Measurements from ENCODE around the gene TRIM37. TPM values are rescaled to one million over a fixed set of nuclear protein-coding genes. Genes with fewer than 3 reads are reported as not detected.

The TRIM37 gene
- total RNA-seq, 6 experiments from 2014 or later: 7.2 to 11.0 (median 9.0) TPM

- Histone ChIP-seq H3K9me3 (no peaks in the 10 kb centered on the region), H3K36me3 (no peaks in the 10 kb centered on the region), H3K4me3 (no peak overlapping the region), H3K4me1 (no peaks in the 10 kb centered on the region), H3K27ac (no peak overlapping the region), H3K27me3 (no peaks in the 10 kb centered on the region)
- ATAC-seq: no peak
- DNase-seq: no peak
- 74% methylated on average over 7 of the region's 7 CpGs for WGBS (ENCODE audit: insufficient coverage, low coverage, low lambda C conversion rate, missing lambda C conversion rate)
- intact Hi-C loops (cut with DNase I): no loop called here
- TF ChIP-seq POLR2A (IDR thresholded peaks at IDR 0.05) (no peak), CTCF (IDR thresholded peaks at IDR 0.05) (no peak)
These were observed 135.8 kb downstream of the TRIM37 start for GRCh38 chr17:58970609-58971450.

- H3K4me1 ChIP-seq: no peaks in the 10 kb centered on the region
- ATAC-seq: no peak
- no peak for DNase-seq
- no peak overlapping the region for H3K27ac ChIP-seq
- intact Hi-C loops (cut with DNase I): no loop called here
- no peaks in the 10 kb centered on the region for H3K36me3 ChIP-seq
- H3K27me3 ChIP-seq: no peaks in the 10 kb centered on the region
- WGBS (ENCODE audit: insufficient coverage, low coverage, low lambda C conversion rate, missing lambda C conversion rate): 100% methylated on average over 1 of the region's 4 CpGs
- H3K9me3 ChIP-seq: no peaks in the 10 kb centered on the region
- TF ChIP-seq POLR2A (IDR thresholded peaks at IDR 0.05) (no peak), CTCF (IDR thresholded peaks at IDR 0.05) (no peak)
- no peak overlapping the region for H3K4me3 ChIP-seq
These were observed 137.1 kb downstream of the TRIM37 start for GRCh38 chr17:58969612-58970011.

DNA sequence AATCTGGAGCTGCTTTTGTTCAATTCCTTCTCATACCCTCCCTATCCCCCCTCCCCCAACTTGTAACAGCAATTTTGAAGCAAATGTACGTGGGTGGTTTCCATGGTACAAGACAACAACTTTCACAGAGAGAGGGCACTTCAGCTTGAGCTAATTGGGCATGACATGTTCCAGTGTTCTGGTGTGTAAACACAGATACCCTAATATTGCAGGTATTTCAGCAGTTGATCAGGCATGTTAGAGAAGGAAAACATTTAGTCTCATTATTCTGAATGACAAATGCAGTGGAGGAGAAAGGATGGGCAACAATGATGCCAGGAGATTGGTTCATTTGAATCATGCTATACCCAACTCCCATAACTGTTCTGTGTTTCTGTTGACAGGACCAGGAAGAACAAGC is 137.5 kb downstream of the TRIM37 start:
- whole genome bisulfite sequencing (ENCODE audit: insufficient coverage, low coverage, low lambda C conversion rate, missing lambda C conversion rate): 42% methylated on average over 1 of the region's 1 CpG
- DNase-seq (no peak), ATAC-seq (no peak)
- Histone ChIP-seq H3K4me3 (no peak overlapping the region), H3K4me1 (no peaks in the 10 kb centered on the region), H3K9me3 (no peaks in the 10 kb centered on the region), H3K27me3 (no peaks in the 10 kb centered on the region), H3K36me3 (no peaks in the 10 kb centered on the region), H3K27ac (no peak overlapping the region)
- intact Hi-C loops (cut with DNase I): no loop called here
- no peak for TF ChIP-seq CTCF (IDR thresholded peaks at IDR 0.05)
- no peak for TF ChIP-seq POLR2A (IDR thresholded peaks at IDR 0.05)

- no peaks in the 10 kb centered on the region for H3K9me3 ChIP-seq
- ATAC-seq (no peak), DNase-seq (no peak)
- no peaks in the 10 kb centered on the region for H3K27me3 ChIP-seq
- H3K4me1 ChIP-seq: no peaks in the 10 kb centered on the region
- intact Hi-C loops (cut with DNase I): no loop called here
- WGBS (ENCODE audit: insufficient coverage, low coverage, low lambda C conversion rate, missing lambda C conversion rate): 88% methylated on average over 4 of the region's 4 CpGs
- no peak overlapping the region for H3K27ac ChIP-seq
- H3K36me3 ChIP-seq: no peaks in the 10 kb centered on the region
- H3K4me3 ChIP-seq: no peak overlapping the region
- TF ChIP-seq POLR2A (IDR thresholded peaks at IDR 0.05) (no peak), CTCF (IDR thresholded peaks at IDR 0.05) (no peak)
These were observed 138.1 kb downstream of the TRIM37 start for GRCh38 chr17:58968426-58969061.

Data from right lobe of liver (tissue), 6 donors.